ENCODE measurements around the gene HACD4.

Gene HACD4

DNA sequence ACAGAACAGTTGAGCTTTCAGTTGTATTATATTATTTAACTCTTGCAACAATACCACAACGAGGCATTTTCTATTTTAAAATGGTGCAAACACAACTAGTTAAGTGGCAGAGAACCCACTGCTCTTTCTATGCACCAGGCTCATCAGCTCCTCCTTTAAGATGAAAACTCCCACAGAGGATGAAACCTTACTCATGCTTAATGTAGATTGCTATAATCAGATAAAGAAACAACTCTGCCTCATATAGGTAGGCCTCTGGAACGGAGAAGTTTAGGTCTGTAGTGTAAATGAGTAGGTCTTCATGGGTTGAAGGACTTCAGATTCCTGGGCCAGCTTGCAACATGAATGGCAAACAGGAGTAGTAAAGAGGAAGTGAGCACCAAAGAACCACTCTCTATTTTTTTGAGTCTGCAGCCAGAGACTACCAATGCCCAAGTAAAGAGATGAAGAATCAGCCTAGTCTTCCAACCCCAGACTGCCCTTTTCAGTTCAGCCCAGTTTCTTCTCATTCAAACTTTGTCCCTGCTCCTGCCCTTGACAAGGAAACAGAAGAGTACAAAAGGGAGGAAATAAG is 33.9 kb downstream of the HACD4 start:
- no peak overlapping the region for H3K4me3 ChIP-seq (ENCODE audit: low read length)
- TF ChIP-seq, protein P1, sequence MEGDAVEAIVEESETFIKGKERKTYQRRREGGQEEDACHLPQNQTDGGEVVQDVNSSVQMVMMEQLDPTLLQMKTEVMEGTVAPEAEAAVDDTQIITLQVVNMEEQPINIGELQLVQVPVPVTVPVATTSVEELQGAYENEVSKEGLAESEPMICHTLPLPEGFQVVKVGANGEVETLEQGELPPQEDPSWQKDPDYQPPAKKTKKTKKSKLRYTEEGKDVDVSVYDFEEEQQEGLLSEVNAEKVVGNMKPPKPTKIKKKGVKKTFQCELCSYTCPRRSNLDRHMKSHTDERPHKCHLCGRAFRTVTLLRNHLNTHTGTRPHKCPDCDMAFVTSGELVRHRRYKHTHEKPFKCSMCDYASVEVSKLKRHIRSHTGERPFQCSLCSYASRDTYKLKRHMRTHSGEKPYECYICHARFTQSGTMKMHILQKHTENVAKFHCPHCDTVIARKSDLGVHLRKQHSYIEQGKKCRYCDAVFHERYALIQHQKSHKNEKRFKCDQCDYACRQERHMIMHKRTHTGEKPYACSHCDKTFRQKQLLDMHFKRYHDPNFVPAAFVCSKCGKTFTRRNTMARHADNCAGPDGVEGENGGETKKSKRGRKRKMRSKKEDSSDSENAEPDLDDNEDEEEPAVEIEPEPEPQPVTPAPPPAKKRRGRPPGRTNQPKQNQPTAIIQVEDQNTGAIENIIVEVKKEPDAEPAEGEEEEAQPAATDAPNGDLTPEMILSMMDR (conservative IDR thresholded peaks at IDR 0.05; ENCODE audit: low read depth, low read length): no peak
- no peak for DNase-seq (ENCODE audit: low read depth)

DNA sequence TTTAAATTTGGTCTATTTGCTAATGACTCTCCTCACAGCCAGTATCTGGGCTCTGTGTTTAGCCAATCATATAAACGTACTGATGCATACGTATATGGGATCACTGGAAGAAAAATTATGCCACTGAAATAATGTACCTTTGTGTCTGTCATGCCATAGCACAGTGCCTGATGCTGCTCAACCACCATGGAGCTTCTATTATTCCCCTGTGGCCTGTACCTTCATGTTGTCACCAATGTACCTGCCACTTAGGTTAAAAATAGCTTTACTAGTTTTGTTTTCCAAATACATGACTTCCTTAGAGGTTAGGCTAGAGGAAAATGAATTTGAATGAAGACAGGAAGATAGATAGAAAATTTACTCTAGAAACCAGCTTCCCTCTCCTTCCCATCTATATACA is 34.6 kb downstream of the HACD4 start:
- TF ChIP-seq, protein P1 (conservative IDR thresholded peaks at IDR 0.05; ENCODE audit: low read depth, low read length): no peak
- H3K4me3 ChIP-seq (ENCODE audit: low read length): no peak overlapping the region
- DNase-seq (ENCODE audit: low read depth): no peak

DNA sequence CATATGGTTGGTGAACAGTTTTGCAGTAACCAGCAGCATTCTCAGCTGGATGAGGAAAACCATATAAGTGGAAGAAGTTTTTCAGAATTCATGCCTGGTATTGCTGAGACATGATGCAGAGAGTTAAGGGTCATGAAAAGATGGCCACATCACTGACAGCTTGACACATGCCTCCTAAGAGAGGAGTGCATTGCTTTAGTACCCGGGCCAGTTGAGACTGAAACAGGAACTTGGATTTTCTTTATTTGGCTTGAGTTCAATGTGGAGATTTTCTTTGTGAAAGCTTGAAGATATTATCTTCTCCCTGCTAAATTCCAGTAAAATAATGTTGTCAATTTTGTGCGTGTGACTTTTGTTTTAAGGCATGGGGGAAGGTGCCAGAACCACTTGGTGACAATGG is 35.8 kb downstream of the HACD4 start:
- no peak for DNase-seq (ENCODE audit: low read depth)
- TF ChIP-seq, protein P1 (conservative IDR thresholded peaks at IDR 0.05; ENCODE audit: low read depth, low read length): no peak

GRCh38 chr9:20994486-20994885 is 37.0 kb downstream of the HACD4 start:
- DNase-seq (ENCODE audit: low read depth): no peak
- no peak overlapping the region for H3K4me3 ChIP-seq (ENCODE audit: low read length)
- TF ChIP-seq, protein P1 (conservative IDR thresholded peaks at IDR 0.05; ENCODE audit: low read depth, low read length): no peak

More for the DNA sequence above, 35.8 kb downstream of the HACD4 start:
- H3K4me3 ChIP-seq (ENCODE audit: low read length): no peak overlapping the region

- TF ChIP-seq, protein P1 (conservative IDR thresholded peaks at IDR 0.05; ENCODE audit: low read depth, low read length): no peak
- no peak overlapping the region for H3K4me3 ChIP-seq (ENCODE audit: low read length)
- no peak for DNase-seq (ENCODE audit: low read depth)
These were observed 40.6 kb downstream of the HACD4 start for GRCh38 chr9:20990867-20991266.

DNA sequence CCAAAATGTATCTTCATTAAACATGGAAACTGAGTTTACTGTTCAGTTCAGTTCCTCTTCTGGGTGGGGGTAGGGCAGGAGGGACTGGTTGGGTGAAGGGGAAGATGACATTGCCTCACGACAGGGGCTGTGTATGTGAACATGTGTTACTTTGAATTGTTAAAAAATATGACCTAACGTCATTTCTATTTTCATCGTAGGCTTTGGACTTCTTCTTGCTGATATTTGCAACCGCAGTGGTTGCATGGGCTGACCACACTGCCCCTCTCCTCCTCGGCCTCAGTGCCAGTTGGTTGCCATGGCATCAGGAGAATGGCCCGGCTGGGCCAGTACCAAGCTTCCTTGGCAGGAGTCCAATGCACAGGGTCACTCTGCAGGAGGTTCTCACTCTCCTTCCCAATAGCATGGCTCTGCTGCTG is 41.5 kb downstream of the HACD4 start:
- no peak for DNase-seq (ENCODE audit: low read depth)
- TF ChIP-seq, protein P1 (conservative IDR thresholded peaks at IDR 0.05; ENCODE audit: low read depth, low read length): no peak
- no peak overlapping the region for H3K4me3 ChIP-seq (ENCODE audit: low read length)

GRCh38 chr9:20988671-20989315 is 42.6 kb downstream of the HACD4 start:
- TF ChIP-seq, protein P1 (conservative IDR thresholded peaks at IDR 0.05; ENCODE audit: low read depth, low read length): no peak
- no peak overlapping the region for H3K4me3 ChIP-seq (ENCODE audit: low read length)
- DNase-seq (ENCODE audit: low read depth): no peak

All from retinal pigment epithelial cell (primary cell).